Progenitor cell of endocrine pancreas (in vitro differentiated cells): Measurements from ENCODE around the gene SRL. TPM values are rescaled to one million over a fixed set of nuclear protein-coding genes. Genes with fewer than 3 reads are reported as not detected.

Experiments
- DNase-seq: peaks from one replicate; pipeline ENCODE4 v3.0.0; 2021; ENCODE audit warnings: low spot score; ENCODE audit not compliant: unreplicated experiment
- H3K27ac Mint-ChIP-seq: 2 replicates; pipeline ENCODE4 v1.8.0; 2021; ENCODE audit warnings: mild to moderate bottlenecking, moderate library complexity, mixed read lengths
- H3K27me3 Mint-ChIP-seq: 2 replicates; pipeline ENCODE4 v1.8.0; 2021; ENCODE audit warnings: mixed read lengths
- H3K36me3 Mint-ChIP-seq: 2 replicates; pipeline ENCODE4 v1.8.0; 2022; ENCODE audit warnings: mixed read lengths; ENCODE audit not compliant: insufficient read depth
- H3K4me1 Mint-ChIP-seq: 2 replicates; pipeline ENCODE4 v1.8.0; 2021; ENCODE audit warnings: low read depth, mixed read lengths
- H3K4me3 Mint-ChIP-seq: 2 replicates; pipeline ENCODE4 v1.8.0; 2021; ENCODE audit warnings: low read depth, mild to moderate bottlenecking, moderate library complexity, mixed read lengths
- H3K9me3 Mint-ChIP-seq: 2 replicates; pipeline ENCODE4 v1.8.0; 2021; ENCODE audit warnings: low read depth, mixed read lengths
- total RNA-seq: library from RNA; stranded (reverse); gene quantifications from 2 replicates; pipeline ENCODE4 v1.2.1, GENCODE V29; 2021
- TF ChIP-seq, protein P1 (sequence below): fragments of 200-600 bp; sonication (generic); IDR thresholded peaks from one replicate; pipeline ENCODE4 v1.5.0; 2021; ENCODE audit warnings: antibody characterized with exemption, mild to moderate bottlenecking; ENCODE audit not compliant: unreplicated experiment

Gene SRL
- total RNA-seq, 1 donor from 2014 or later, result not detected

DNA sequence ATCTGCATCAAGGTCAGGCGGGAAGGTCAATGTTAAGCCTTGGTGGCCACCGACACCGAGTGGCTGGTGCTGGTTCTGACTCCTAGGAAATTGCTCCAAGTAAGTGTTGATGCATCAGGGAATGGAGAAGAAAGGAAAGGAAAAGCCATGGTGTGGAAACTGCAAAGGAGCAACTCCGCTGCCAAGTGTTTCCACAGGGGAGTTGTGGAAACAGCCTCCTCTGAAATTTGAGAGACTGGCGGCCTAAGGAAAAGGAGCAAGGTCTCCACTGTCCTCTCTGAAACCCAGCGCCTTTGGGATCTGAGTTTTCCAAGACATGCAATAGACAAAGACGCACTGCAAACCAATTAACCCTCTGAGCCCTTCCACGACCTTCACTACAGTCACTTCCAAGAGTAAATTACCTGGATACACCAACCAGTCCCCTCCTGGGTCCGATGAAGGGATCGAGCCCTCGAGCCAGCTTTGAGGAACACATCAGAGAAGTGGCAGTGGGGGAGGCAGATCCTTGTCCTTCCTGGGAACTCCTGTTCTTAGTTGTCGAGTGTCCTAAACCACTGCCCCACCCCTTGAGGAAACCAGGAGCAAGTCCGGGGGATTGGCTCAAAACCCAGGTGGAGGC, 51.1 kb downstream of the SRL start:
- no peaks in the 10 kb centered on the region for H3K36me3 Mint-ChIP-seq
- TF ChIP-seq, protein P1, sequence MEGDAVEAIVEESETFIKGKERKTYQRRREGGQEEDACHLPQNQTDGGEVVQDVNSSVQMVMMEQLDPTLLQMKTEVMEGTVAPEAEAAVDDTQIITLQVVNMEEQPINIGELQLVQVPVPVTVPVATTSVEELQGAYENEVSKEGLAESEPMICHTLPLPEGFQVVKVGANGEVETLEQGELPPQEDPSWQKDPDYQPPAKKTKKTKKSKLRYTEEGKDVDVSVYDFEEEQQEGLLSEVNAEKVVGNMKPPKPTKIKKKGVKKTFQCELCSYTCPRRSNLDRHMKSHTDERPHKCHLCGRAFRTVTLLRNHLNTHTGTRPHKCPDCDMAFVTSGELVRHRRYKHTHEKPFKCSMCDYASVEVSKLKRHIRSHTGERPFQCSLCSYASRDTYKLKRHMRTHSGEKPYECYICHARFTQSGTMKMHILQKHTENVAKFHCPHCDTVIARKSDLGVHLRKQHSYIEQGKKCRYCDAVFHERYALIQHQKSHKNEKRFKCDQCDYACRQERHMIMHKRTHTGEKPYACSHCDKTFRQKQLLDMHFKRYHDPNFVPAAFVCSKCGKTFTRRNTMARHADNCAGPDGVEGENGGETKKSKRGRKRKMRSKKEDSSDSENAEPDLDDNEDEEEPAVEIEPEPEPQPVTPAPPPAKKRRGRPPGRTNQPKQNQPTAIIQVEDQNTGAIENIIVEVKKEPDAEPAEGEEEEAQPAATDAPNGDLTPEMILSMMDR, result no peak
- peaks cover 26% of the 10 kb centered on the region for H3K27me3 Mint-ChIP-seq

DNA sequence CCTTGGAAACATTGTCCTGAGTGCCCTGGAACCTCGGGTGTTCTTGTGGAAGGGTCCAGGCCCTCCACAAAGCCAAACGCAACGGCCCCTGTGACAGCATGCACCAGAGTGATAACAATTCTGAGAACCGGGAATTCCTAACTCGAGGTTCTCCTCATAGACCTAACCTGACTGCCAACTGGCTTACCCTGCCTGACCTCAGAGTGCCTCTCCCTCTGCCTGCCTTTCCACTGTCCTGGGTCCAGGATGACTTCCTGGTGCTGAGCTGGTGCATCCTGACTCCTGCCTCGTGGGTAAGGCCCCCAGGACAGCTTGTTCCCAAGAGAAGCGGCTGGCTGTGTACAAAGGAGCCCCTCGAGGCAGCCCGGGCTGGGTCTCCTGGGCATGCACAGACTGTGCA, 51.8 kb downstream of the SRL start:
- Mint-ChIP-seq H3K27ac (no peak overlapping the region), H3K36me3 (no peaks in the 10 kb centered on the region), H3K4me1 (peaks cover 1% of the 10 kb centered on the region), H3K4me3 (no peak overlapping the region), H3K27me3 (peaks cover 26% of the 10 kb centered on the region), H3K9me3 (no peaks in the 10 kb centered on the region)
- TF ChIP-seq, protein P1, result no peak
- DNase-seq, result no peak

More for the DNA sequence above, 51.1 kb downstream of the SRL start:
- DNase-seq, result no peak
- H3K4me3 Mint-ChIP-seq, result no peak overlapping the region
- peaks cover 1% of the 10 kb centered on the region for H3K4me1 Mint-ChIP-seq
- no peak overlapping the region for H3K27ac Mint-ChIP-seq
- H3K9me3 Mint-ChIP-seq, result no peaks in the 10 kb centered on the region

DNA sequence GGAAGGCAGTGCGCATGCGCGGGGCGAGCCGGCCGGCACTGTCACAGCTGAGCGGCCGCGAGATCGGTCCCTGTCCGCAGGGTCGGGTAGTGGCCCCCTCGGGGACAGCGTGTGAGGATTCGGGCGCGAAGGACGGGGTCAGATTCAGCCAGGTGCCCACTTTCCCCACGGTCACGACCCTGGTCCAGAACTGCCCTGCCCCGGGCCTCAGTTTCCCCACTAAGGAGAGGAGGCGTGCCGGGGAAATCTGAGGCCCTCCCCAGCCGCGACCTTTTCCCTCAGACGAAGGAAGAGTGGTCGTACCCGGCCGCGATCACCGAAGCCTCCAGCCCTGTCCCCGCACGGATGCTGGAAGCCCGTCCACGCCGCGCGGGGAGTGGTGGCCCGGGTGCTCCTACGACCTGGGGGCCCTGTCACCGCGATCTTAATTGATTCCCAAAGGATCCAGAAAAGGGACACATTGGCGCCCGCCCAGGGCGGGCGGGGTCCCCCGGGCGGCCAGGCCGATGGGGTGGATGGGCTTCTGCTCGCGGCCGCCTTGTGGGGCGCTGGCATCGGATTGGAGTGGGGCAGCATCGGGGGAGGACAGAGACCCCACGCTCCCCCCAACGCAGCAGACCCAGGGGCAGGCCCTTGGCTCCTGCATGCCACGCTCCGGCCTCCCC, 57.7 kb downstream of the SRL start:
- Mint-ChIP-seq H3K36me3 (no peaks in the 10 kb centered on the region), H3K27ac (peak overlapping the region; percentile 65), H3K4me1 (peaks cover 5% of the 10 kb centered on the region), H3K4me3 (peak overlapping the region; percentile 74), H3K27me3 (peaks cover 18% of the 10 kb centered on the region), H3K9me3 (no peaks in the 10 kb centered on the region)
- DNase-seq, result no peak
- TF ChIP-seq, protein P1, result no peak

DNA sequence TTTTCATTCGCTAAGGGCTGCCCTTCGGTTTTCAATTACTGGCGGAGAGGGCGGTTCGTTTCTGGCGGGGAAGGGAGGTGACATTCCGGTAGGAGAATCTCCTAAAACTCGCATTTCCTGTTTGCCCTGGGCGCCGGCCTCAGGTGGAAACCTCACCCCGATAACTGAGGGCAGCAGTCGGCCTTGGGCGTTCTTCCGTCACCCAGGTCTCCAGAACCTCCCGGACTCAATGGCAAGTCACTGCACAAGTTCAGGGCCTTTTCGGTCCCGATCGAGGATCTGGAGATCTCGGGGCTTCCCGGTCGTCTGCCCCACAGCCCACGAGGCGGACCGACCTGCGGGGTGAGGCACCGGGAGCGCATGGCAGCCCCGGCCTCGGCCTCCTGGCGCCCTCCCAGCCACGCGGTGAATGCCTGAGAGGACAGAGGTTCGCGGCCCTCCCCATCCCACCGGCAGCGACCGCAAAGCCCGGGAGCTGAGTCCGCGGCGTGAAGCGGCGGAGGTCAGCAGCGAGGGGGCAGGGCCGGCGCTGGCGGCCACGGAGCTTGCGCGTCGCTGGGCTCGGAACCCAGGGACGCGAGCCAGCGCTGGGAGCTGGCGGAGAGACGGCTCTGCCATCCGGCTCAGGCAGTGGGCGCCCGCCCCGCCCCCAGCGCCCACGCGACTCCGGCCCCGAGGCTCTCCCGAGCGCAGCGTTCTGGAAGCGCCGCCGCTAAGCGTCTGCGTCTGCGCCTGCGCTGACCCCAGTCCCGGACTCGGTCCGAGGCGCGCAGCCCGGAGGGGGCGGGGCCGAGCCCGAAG, 58.4 kb downstream of the SRL start:
- Mint-ChIP-seq H3K9me3 (no peaks in the 10 kb centered on the region), H3K36me3 (no peaks in the 10 kb centered on the region), H3K4me3 (peak overlapping the region; percentile 78), H3K27me3 (peaks cover 12% of the 10 kb centered on the region), H3K27ac (peak overlapping the region; percentile 93), H3K4me1 (peaks cover 3% of the 10 kb centered on the region)
- TF ChIP-seq, protein P1, result no peak
- peak; percentile 97 for DNase-seq

DNA sequence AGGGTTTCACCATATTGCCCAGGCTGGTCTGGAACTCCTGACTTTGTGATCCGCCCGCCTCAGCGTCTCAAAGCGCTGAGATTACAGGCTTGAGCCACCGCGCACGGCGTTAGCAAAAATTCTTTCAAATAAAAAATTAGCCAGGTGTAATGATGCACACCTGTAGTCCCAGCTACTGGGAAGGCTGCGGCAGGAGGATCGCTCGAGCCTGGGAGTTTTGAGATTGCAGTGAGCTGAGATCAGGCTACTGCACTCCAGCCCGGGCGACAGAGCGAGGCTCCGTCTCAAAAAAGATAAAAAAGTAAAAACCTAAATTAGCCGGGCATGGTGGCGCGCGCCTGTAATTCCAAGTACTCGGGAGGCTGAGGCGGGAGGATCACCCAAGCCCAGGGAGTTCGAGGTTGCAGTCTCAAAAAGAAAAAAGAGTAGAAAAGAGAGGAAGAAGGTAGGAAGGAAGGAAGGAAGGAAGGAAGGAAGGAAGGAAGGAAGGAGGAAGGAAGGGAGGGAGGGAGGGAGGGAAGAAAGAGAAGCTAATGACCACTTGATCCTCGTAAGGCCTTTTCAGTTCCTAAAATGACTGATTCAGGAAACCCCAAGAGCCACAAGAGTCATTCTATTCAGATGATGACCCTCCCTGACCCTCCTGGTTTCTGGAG, 59.2 kb downstream of the SRL start:
- Mint-ChIP-seq H3K27ac (peak overlapping the region; percentile 93), H3K36me3 (no peaks in the 10 kb centered on the region), H3K4me1 (peaks cover 3% of the 10 kb centered on the region), H3K4me3 (peak overlapping the region; percentile 78), H3K27me3 (peaks cover 16% of the 10 kb centered on the region), H3K9me3 (no peaks in the 10 kb centered on the region)
- no peak for DNase-seq
- TF ChIP-seq, protein P1, result no peak
